Activated CD4-positive, CD25-positive, alpha-beta regulatory T cell treated with anti-CD3 and anti-CD28 coated beads, Interleukin-2, amount 50 U/mL, for 24 hours (primary cell): ENCODE results near the gene SUGP1.

Experiments used
- ATAC-seq, 2 donors: fragments of 150-1000 bp; cut with Tn5 transposase; one replicate each; pipeline ENCODE4 v1.10.0; 2021; ENCODE audit warnings: mild to moderate bottlenecking in 1 of 2, moderate library complexity in 1 of 2

The SUGP1 gene

GRCh38 chr19:19342086-19343015 is 22.0 kb upstream of the SUGP1 start:
- ATAC-seq: no peak

DNA sequence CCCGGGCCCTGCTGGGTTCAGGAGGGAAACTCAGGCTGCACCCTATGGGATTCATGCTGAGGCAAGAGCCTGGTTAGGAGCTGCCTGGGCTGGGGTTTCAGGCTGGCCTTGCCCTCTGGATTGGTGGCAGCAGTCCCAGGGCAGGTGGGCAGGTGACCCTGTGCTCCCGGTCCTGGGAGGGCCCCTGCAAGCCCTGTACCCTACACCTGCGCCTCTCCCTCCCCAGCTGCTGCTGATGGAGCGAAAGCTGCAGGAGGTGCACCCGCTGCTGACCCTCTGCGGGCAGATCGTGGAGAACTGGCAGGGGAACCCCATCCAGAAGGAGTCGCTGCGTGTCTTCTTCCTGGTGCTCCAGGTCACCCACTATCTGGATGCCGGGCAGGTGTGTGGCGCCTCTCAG is 20.7 kb upstream of the SUGP1 start:
- no peak for ATAC-seq

DNA sequence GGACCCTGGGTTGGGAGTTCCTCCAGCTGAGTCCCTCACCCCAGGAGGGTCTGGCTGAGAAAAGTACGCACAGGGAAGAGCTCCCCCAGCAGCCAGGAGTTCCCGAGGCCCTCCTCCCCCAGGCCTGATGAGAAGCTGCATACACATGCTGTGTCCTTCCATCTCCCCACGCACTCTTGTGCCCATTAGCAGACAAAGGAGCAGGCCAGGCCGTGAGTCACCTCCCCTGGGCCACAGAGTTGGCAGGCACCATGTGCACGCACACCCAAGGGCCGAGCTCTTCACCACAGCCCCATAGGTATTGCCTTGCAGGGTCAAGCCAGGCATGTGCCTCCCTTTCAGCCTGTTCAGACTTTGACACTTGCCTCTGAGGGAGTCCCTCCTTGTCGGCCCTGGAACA is 17.8 kb upstream of the SUGP1 start:
- ATAC-seq: no peak

GRCh38 chr19:19337120-19337519 is 16.8 kb upstream of the SUGP1 start:
- no peak for ATAC-seq

- no peak for ATAC-seq
These were observed 16.3 kb upstream of the SUGP1 start for GRCh38 chr19:19336597-19336996.

- ATAC-seq: no peak
These were observed 15.3 kb upstream of the SUGP1 start for GRCh38 chr19:19335408-19336158.

DNA sequence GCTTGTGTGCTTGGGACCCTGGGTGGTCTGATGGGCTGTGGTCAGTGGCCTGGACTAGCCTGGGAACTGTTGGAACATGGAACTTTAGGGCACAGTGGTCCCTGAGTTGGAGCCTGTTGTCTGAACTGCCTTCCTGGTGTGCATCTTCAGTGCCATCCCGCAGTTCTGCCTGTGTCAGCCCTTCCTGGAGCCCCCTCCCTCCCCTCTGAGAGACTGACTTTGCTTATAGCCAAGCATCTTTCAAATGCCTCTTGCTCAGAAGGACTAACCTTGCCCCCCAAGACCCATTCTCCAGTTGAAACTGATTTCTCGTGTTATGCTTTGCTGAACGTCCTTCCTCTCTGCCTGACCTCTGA is 14.7 kb upstream of the SUGP1 start:
- no peak for ATAC-seq

GRCh38 chr19:19334063-19334988 is 14.0 kb upstream of the SUGP1 start:
- ATAC-seq: no peak

GRCh38 chr19:19329126-19329525 is 8.8 kb upstream of the SUGP1 start:
- peak in 1 of 2 donors; percentile 49 for ATAC-seq

DNA sequence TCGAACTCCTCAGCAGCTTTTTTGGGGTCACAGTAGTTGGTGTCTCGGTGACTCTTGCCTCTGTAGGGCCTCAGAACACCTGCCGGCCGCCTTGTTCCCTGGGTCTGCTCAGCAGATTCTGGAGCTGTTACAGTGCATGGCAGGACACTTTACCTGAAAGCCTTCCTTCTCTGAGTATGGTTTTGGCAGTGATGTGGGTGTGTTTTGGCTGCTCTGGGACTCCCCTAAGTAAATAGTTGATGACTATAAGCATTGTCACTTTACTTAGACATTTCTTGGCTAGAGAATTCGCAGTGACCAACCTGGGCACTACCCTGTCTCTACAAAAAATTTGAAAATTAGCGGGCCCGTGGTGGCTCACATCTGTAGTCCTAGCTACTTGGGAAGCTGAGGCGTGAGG is 7.4 kb upstream of the SUGP1 start:
- no peak for ATAC-seq

DNA sequence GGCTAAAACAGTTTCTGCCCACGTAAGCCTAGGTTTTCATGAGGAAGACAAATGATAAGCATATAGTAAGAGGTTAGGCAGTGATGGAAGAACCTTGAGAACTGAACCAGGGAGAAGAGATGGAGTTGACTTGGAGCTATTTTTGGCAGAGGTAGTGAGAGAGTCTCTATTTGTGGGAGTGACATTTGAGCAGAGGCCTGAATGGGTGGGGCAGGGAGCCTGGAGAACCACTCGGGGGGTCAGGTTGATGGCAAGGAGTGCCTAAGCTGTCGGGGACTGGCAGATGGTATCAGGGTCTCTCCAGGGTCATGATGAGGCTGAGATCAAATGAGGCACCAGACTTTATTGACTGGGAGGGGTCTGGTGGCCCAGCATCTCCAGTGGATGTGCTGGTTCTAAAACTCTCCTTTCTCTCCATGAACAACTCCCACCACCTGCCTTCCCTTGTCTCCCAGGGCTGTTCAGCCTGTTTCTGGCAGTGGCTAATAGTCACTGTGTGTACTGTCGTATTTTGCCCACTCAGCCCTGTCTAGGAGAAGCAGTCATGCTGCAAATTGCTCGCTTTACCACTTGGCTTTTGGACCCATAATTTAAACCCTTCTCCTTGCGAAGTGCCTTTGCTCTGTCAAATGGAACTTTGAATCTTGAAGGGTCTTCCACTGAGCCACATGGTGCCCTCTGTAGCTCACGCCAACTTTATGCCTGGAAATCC is 3.9 kb upstream of the SUGP1 start:
- ATAC-seq: no peak

- ATAC-seq: no peak
These were observed 850 bp upstream of the SUGP1 start for GRCh38 chr19:19321141-19321577.

- no peak for ATAC-seq
These were observed 463 bp downstream of the SUGP1 start for GRCh38 chr19:19319732-19320360.

DNA sequence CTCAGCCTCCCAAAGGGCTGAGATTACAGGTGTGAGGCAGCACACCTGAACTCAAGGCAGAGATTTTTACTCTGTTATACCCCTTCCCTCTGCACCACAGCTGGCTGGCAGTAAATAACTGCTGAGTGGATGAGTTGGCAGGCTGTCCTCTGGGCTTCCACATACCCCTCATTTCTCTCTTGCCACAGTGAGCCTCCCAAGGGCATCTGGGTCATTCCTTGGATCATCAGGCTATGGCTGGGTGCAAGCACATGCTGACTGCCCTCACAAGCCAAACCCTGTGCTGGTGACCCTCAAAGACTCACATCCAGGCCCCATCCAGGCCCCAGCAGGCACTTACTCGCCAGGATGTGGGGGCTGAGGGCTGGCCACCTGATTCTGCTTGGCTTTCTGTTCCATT is 4.2 kb downstream of the SUGP1 start:
- ATAC-seq: no peak

- ATAC-seq: no peak
These were observed 4.9 kb downstream of the SUGP1 start for GRCh38 chr19:19315444-19315843.

- no peak for ATAC-seq
These were observed 11.9 kb downstream of the SUGP1 start for GRCh38 chr19:19308373-19308772.

DNA sequence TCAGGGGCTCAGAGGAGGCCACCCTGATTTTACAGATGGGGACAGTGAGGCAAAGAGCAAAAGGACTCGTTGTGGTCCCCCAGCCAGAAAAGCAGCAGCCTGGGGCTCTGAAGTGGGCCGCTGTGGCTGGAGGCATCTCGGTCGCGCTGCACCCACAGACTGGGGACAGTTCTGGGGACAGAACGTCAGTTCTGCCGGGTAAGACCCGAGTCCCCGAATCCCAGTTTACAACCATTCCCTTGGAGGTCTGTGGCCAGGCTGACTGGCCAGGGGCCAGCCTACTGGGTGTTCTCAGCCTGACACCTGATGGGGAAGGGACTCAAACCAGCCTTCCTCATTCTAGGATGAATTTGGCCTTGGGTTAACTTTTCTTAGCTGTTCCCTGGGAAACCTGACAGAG is 14.1 kb downstream of the SUGP1 start:
- ATAC-seq: no peak

DNA sequence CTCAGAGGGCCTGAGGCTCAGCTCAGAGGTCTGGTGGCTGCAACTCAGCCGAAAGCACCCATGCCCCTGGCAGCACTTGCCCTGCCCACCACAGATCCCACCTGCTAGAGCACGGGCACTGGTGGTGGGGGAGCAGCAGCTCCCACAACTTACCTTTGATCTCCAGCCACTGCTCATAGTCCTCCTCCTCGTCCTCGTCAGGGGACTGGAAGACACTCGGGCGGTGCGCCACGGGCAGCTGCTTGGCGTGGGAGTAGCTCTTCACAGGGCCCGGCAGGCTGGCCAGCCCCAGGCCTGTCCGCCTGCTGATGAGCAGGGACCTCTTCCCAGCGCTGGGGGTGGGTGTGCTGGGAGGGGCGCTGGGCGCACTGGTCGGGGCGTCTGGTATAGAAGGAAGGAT is 14.6 kb downstream of the SUGP1 start:
- no peak for ATAC-seq

GRCh38 chr19:19305066-19305465 is 15.2 kb downstream of the SUGP1 start:
- no peak for ATAC-seq

- ATAC-seq: no peak
These were observed 15.9 kb downstream of the SUGP1 start for GRCh38 chr19:19304186-19304965.

GRCh38 chr19:19303411-19303810 is 16.9 kb downstream of the SUGP1 start:
- ATAC-seq: no peak
